Astrocyte (in vitro differentiated cells and primary cell): ENCODE data around the gene PER3. TPM values are rescaled to one million over a fixed set of nuclear protein-coding genes. Genes with fewer than 3 reads are reported as not detected.

Source experiments
- DNase-seq: peaks from one replicate; pipeline ENCODE4 v3.0.0-alpha.2; 2010; ENCODE audit warnings: low read depth
- FAIRE-seq: peaks from 2 replicates; lab custom pipeline; 2011; peaks lifted over from hg19 to GRCh38; lab: Jason Lieb, UNC
- H2AFZ ChIP-seq: 2 replicates; pipeline ENCODE4 v1.6.0; 2012; ENCODE audit warnings: low read depth, low read length, inconsistent platforms
- H3K27ac ChIP-seq: 2 replicates; pipeline ENCODE4 v1.5.1; 2011; ENCODE audit warnings: low read depth, low read length, inconsistent platforms
- H3K27me3 ChIP-seq: 2 replicates; pipeline ENCODE4 v1.6.0; 2011; ENCODE audit warnings: low read length, inconsistent platforms; ENCODE audit not compliant: insufficient read depth
- H3K36me3 ChIP-seq: 2 replicates; pipeline ENCODE4 v1.5.1; 2011; ENCODE audit warnings: low read length, inconsistent platforms; ENCODE audit not compliant: insufficient read depth
- H3K4me1 ChIP-seq: 2 replicates; pipeline ENCODE4 v1.5.1; 2011; ENCODE audit warnings: low read length, inconsistent platforms; ENCODE audit not compliant: insufficient read depth
- H3K4me2 ChIP-seq: 2 replicates; pipeline ENCODE4 v1.6.0; 2012; ENCODE audit warnings: low read length, inconsistent platforms
- H3K4me3 ChIP-seq: 2 replicates; pipeline ENCODE4 v1.5.1; 2011; ENCODE audit warnings: low read depth, mild to moderate bottlenecking, low read length, inconsistent platforms; ENCODE audit not compliant: insufficient read depth
- H3K79me2 ChIP-seq: 2 replicates; pipeline ENCODE4 v1.6.0; 2012; ENCODE audit warnings: mild to moderate bottlenecking, low read length, inconsistent platforms; ENCODE audit not compliant: insufficient read depth
- H3K9ac ChIP-seq: 2 replicates; pipeline ENCODE4 v1.6.0; 2012; ENCODE audit warnings: mild to moderate bottlenecking, low read length, inconsistent platforms
- H3K9me3 ChIP-seq: 2 replicates; pipeline ENCODE4 v1.5.1; 2012; ENCODE audit warnings: low read depth, mild to moderate bottlenecking, low read length, inconsistent platforms; ENCODE audit not compliant: insufficient read depth
- H4K20me1 ChIP-seq: 2 replicates; pipeline ENCODE4 v1.6.0; 2012; ENCODE audit warnings: low read length, inconsistent platforms; ENCODE audit not compliant: insufficient read depth
- H3K27ac Mint-ChIP-seq: one replicate; pipeline ENCODE4 v1.8.0; 2021; ENCODE audit warnings: mild to moderate bottlenecking, mixed read lengths; ENCODE audit not compliant: unreplicated experiment
- H3K27me3 Mint-ChIP-seq: one replicate; pipeline ENCODE4 v1.8.0; 2021; ENCODE audit warnings: low read depth, mixed read lengths; ENCODE audit not compliant: unreplicated experiment
- H3K36me3 Mint-ChIP-seq: one replicate; pipeline ENCODE4 v1.8.0; 2021; ENCODE audit warnings: low read depth, mixed read lengths; ENCODE audit not compliant: unreplicated experiment
- H3K4me1 Mint-ChIP-seq: one replicate; pipeline ENCODE4 v1.8.0; 2021; ENCODE audit warnings: low read depth, mixed read lengths; ENCODE audit not compliant: unreplicated experiment
- H3K4me3 Mint-ChIP-seq: one replicate; pipeline ENCODE4 v1.8.0; 2021; ENCODE audit warnings: mild to moderate bottlenecking, moderate library complexity, mixed read lengths; ENCODE audit not compliant: unreplicated experiment
- H3K9me3 Mint-ChIP-seq: one replicate; pipeline ENCODE4 v1.8.0; 2021; ENCODE audit warnings: mild to moderate bottlenecking, mixed read lengths; ENCODE audit not compliant: unreplicated experiment
- EZH2 ChIP-seq: IDR thresholded peaks from 2 replicates; pipeline ENCODE4 v1.6.1; 2012; ENCODE audit warnings: mild to moderate bottlenecking, low read length, inconsistent platforms; ENCODE audit not compliant: insufficient read depth
- total RNA-seq: library from RNA; stranded (reverse); gene quantifications from 2 replicates; pipeline ENCODE4 v1.2.1, GENCODE V29; 2021
- TF ChIP-seq, protein P1 (sequence below): IDR thresholded peaks from 2 replicates; pipeline ENCODE4 v1.5.1; 2011; ENCODE audit warnings: low read depth, mild to moderate bottlenecking, inconsistent platforms, low read length, moderate library complexity; ENCODE audit not compliant: insufficient read depth

PER3 gene
- total RNA-seq, 1 donor from 2014 or later = 2.5 TPM

DNA sequence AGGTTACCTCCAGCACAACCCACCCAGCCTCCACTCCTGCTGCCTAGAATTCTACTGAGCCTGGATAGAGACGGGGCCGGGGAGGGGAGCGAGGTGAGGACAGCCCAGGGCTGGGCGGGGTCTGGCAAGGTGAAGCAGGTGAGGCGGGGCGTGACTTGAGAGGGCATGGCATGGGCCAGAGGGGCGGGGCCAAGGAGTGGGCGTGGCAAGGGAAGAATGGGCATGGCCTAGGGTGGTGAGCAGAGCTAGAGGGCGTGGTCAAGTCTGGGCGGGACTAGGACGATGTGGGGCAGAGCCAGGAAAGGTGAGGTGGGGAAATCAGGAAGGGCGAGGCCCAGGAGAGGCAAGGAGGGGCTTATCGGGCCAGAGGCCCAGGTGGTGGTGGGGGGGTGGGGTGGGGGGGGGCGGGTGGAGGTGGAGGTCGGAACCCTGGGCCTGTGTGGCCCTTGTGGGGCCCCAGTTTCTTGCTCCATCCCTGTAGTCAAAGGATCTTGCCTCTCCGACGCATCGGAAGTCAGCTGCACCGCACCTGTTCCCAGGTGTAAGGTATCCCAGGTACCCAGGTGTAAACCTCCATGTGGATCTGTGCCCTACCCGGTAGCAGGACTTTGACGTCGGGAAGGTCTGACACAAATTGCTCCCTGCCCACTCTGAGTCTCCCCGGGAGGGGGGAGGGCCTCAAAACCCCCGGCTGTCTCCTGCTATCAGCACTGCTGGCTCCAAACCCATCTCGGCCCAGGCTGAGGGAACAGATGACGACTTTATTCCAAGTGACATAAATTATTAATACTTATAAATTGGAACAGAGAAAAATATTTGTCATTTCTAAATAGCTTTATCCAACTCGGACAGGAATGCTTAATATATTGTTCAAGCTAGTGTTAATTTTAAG is 101.7 kb downstream of the PER3 start:
- DNase-seq = no peak
- Histone ChIP-seq H4K20me1 (no peaks in the 10 kb centered on the region), H3K27ac (no peak overlapping the region), H3K4me3 (no peak overlapping the region), H3K9ac (no peak overlapping the region), H3K4me2 (peak overlapping the region; percentile 77), H3K9me3 (peaks cover 4% of the 10 kb centered on the region), H3K27me3 (no peaks in the 10 kb centered on the region), H3K4me1 (peaks cover 15% of the 10 kb centered on the region), H3K36me3 (no peaks in the 10 kb centered on the region), H2AFZ (peak overlapping the region; percentile 43), H3K79me2 (no peaks in the 10 kb centered on the region)
- no peaks in the 10 kb centered on the region for H3K27me3 Mint-ChIP-seq
- H3K4me1 Mint-ChIP-seq = peaks cover 1% of the 10 kb centered on the region
- H3K9me3 Mint-ChIP-seq = peaks cover 2% of the 10 kb centered on the region
- FAIRE-seq = no peak
- H3K36me3 Mint-ChIP-seq = no peaks in the 10 kb centered on the region
- no peak overlapping the region for H3K4me3 Mint-ChIP-seq
- TF ChIP-seq, protein P1, sequence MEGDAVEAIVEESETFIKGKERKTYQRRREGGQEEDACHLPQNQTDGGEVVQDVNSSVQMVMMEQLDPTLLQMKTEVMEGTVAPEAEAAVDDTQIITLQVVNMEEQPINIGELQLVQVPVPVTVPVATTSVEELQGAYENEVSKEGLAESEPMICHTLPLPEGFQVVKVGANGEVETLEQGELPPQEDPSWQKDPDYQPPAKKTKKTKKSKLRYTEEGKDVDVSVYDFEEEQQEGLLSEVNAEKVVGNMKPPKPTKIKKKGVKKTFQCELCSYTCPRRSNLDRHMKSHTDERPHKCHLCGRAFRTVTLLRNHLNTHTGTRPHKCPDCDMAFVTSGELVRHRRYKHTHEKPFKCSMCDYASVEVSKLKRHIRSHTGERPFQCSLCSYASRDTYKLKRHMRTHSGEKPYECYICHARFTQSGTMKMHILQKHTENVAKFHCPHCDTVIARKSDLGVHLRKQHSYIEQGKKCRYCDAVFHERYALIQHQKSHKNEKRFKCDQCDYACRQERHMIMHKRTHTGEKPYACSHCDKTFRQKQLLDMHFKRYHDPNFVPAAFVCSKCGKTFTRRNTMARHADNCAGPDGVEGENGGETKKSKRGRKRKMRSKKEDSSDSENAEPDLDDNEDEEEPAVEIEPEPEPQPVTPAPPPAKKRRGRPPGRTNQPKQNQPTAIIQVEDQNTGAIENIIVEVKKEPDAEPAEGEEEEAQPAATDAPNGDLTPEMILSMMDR = no peak
- TF ChIP-seq EZH2 = no peak
- no peak overlapping the region for H3K27ac Mint-ChIP-seq

GRCh38 chr1:7886405-7886745 is 102.3 kb downstream of the PER3 start:
- TF ChIP-seq, protein P1 = no peak
- TF ChIP-seq EZH2 = no peak
- Mint-ChIP-seq H3K9me3 (peaks cover 2% of the 10 kb centered on the region), H3K4me3 (no peak overlapping the region), H3K27me3 (no peaks in the 10 kb centered on the region), H3K27ac (no peak overlapping the region), H3K4me1 (peaks cover 1% of the 10 kb centered on the region), H3K36me3 (no peaks in the 10 kb centered on the region)
- DNase-seq = peak; percentile 75
- Histone ChIP-seq H4K20me1 (no peaks in the 10 kb centered on the region), H3K27ac (no peak overlapping the region), H3K79me2 (no peaks in the 10 kb centered on the region), H3K9me3 (peaks cover 4% of the 10 kb centered on the region), H3K4me3 (no peak overlapping the region), H3K27me3 (no peaks in the 10 kb centered on the region), H3K4me1 (peaks cover 15% of the 10 kb centered on the region), H2AFZ (peak overlapping the region; percentile 43), H3K9ac (peak overlapping the region; percentile 24), H3K36me3 (no peaks in the 10 kb centered on the region), H3K4me2 (peak overlapping the region; percentile 77)
- FAIRE-seq = no peak
